HG03439 (cell line): ENCODE data around the gene RIPK3.
"Not testable (repeated sequence)": the region's sequence is repeated elsewhere in the genome, so short reads cannot be mapped to it uniquely, and the experiment has no call there.

Experiments used
- ATAC-seq: cut with Tn5 transposase; IDR thresholded peaks from one replicate; pipeline ENCODE4 v1.9.1; 2021; ENCODE audit warnings: mild to moderate bottlenecking, moderate library complexity; ENCODE audit not compliant: unreplicated experiment

RIPK3 gene

GRCh38 chr14:24348186-24348585, 8.4 kb upstream of the RIPK3 start:
- no peak for ATAC-seq

GRCh38 chr14:24347134-24347533, 7.3 kb upstream of the RIPK3 start:
- ATAC-seq: no peak

- no peak for ATAC-seq
Observed at GRCh38 chr14:24343795-24344660, 4.2 kb upstream of the RIPK3 start.

- no peak for ATAC-seq
Observed at GRCh38 chr14:24342889-24343288, 3.1 kb upstream of the RIPK3 start.

GRCh38 chr14:24340606-24341005, 815 bp upstream of the RIPK3 start:
- ATAC-seq: no peak

- no peak for ATAC-seq
Observed at GRCh38 chr14:24338843-24339242, 948 bp downstream of the RIPK3 start.

- no peak for ATAC-seq
Observed at GRCh38 chr14:24337824-24338175, 2.0 kb downstream of the RIPK3 start.

- no peak for ATAC-seq
Observed at GRCh38 chr14:24337144-24337823, 2.5 kb downstream of the RIPK3 start.

- ATAC-seq: no peak
Observed at GRCh38 chr14:24335461-24336171, 4.2 kb downstream of the RIPK3 start.

- ATAC-seq: no peak
Observed at GRCh38 chr14:24334431-24335291, 5.1 kb downstream of the RIPK3 start, which contains the start of gene ADCY4. Gene ADCY4 (minus strand): TSS chr14:24335071. CDS start chr14:24334652, 419 bp downstream.

- peak; percentile 82 for ATAC-seq
Observed at GRCh38 chr14:24332268-24332993, 7.4 kb downstream of the RIPK3 start.

- no peak for ATAC-seq
Observed at GRCh38 chr14:24331731-24332267, 8.0 kb downstream of the RIPK3 start.

- no peak for ATAC-seq
Observed at GRCh38 chr14:24330973-24331674, 8.7 kb downstream of the RIPK3 start.

GRCh38 chr14:24329736-24330135, 10.1 kb downstream of the RIPK3 start:
- ATAC-seq: no peak

- ATAC-seq: no peak
Observed at GRCh38 chr14:24329073-24329663, 10.6 kb downstream of the RIPK3 start.

GRCh38 chr14:24327914-24328313, 11.9 kb downstream of the RIPK3 start:
- ATAC-seq: not testable (repeated sequence)

- no peak for ATAC-seq
Observed at GRCh38 chr14:24327303-24327702, 12.5 kb downstream of the RIPK3 start.

GRCh38 chr14:24325963-24326362, 13.8 kb downstream of the RIPK3 start:
- no peak for ATAC-seq
